ENCODE measurements around the gene ZBTB4. TPM values are rescaled to one million over a fixed set of nuclear protein-coding genes. Genes with fewer than 3 reads are reported as not detected.

Gene ZBTB4
- total RNA-seq, 6 donors from 2014 or later, result 54.4 to 90.1 (median 74.2) TPM

DNA sequence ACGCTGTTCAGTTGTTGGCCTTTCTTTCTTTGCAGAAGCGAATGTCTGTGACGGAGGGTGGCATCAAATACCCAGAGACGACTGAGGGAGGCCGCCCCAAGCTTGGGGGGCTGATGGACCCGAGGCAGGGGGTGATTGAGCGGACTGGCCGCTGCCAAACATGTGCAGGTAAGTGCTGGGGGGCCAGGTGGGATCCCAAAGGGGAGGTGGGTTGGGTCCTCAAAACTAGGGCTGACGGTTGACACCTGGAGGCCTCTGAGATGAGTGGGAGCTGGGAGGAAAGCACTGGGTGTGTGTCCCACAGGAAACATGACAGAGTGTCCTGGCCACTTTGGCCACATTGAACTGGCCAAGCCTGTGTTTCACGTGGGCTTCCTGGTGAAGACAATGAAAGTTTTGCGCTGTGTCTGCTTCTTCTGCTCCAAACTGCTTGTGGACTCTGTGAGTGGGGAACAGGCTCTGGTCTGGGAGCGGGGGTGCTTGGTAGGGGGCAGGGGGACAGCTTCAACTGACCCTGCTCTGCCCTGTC, 16.5 kb upstream of the ZBTB4 start:
- Histone ChIP-seq H3K27ac (peak overlapping the region in 3 of 4 donors; percentile 11 to 58 (median 21)), H3K36me3 (peaks cover 39 to 57% (median 54%) of the 10 kb centered on the region in 4 donors), H3K27me3 (no peaks in the 10 kb centered on the region), H3K4me3 (no peak overlapping the region), H3K4me1 (peaks cover 0 to 39% (median 11%) of the 10 kb centered on the region in 4 donors), H3K9me3 (no peaks in the 10 kb centered on the region)
- no peak for DNase-seq
- TF ChIP-seq EP300 (IDR thresholded peaks at IDR 0.05), result no peak
- no peak for TF ChIP-seq POLR2AphosphoS5 (IDR thresholded peaks at IDR 0.05)
- no peak for TF ChIP-seq POLR2A (IDR thresholded peaks at IDR 0.05)
- TF ChIP-seq, protein P1, sequence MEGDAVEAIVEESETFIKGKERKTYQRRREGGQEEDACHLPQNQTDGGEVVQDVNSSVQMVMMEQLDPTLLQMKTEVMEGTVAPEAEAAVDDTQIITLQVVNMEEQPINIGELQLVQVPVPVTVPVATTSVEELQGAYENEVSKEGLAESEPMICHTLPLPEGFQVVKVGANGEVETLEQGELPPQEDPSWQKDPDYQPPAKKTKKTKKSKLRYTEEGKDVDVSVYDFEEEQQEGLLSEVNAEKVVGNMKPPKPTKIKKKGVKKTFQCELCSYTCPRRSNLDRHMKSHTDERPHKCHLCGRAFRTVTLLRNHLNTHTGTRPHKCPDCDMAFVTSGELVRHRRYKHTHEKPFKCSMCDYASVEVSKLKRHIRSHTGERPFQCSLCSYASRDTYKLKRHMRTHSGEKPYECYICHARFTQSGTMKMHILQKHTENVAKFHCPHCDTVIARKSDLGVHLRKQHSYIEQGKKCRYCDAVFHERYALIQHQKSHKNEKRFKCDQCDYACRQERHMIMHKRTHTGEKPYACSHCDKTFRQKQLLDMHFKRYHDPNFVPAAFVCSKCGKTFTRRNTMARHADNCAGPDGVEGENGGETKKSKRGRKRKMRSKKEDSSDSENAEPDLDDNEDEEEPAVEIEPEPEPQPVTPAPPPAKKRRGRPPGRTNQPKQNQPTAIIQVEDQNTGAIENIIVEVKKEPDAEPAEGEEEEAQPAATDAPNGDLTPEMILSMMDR (IDR thresholded peaks at IDR 0.05), result no peak
- ATAC-seq (ENCODE audit: low FRiP score in 2 of 2), result no peak
- 88 to 92% methylated on average over 11 to 12 of the region's 12 CpGs for WGBS, 2 donors

DNA sequence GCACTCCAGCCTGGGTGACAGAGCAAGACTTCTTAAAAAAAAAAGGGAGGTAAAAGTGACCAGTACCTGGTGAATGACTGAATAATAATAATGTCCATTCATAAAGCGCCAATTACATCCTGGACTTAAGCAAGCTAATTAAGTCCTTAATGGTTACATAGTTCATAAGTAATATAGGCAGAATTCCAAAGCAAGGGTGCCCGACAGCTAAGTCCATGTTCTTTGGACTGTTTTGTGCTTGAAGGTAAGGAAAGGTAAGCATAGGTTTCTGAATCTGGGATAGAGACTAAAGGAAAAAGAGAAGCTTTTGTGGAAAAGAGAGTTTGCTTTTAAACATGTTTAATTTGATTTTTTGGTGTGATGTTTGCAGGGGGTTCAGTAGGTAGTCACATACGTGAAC, 14.5 kb upstream of the ZBTB4 start:
- peaks cover 22 to 36% (median 35%) of the 10 kb centered on the region in 4 donors for H3K36me3 ChIP-seq
- TF ChIP-seq POLR2A (IDR thresholded peaks at IDR 0.05), result no peak
- TF ChIP-seq EP300 (IDR thresholded peaks at IDR 0.05), result no peak
- no peak for TF ChIP-seq POLR2AphosphoS5 (IDR thresholded peaks at IDR 0.05)
- 94 to 97% methylated on average over 3 of the region's 3 CpGs for WGBS, 2 donors
- H3K4me1 ChIP-seq, result peaks cover 4 to 58% (median 15%) of the 10 kb centered on the region in 4 donors
- ATAC-seq (ENCODE audit: low FRiP score in 2 of 2) (no peak), DNase-seq (no peak)
- no peak overlapping the region for H3K4me3 ChIP-seq
- no peak overlapping the region for H3K27ac ChIP-seq
- H3K9me3 ChIP-seq, result no peaks in the 10 kb centered on the region
- no peaks in the 10 kb centered on the region for H3K27me3 ChIP-seq

DNA sequence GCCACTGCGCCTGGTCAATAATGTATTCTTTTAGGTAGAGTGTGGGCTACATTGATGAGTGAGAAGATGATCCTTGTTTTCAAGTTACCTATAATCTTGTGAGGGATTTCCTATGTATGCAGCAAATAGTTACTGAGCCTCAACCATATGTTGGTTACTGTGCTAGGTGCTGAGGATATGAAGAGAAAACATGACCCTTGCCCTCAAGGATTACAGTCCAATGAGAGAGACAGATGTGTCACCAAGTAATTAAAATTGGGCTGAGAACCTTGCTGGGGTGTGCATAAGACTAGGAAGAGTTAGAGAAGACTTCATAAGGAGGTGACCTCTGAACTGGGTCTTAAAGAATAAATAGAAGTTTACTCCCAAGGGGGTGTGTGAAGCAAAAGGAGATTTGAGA, 12.2 kb upstream of the ZBTB4 start:
- Histone ChIP-seq H3K4me3 (no peak overlapping the region), H3K4me1 (peaks cover 18 to 68% (median 28%) of the 10 kb centered on the region in 4 donors), H3K27me3 (no peaks in the 10 kb centered on the region), H3K36me3 (peaks cover 4 to 13% (median 11%) of the 10 kb centered on the region in 4 donors), H3K27ac (no peak overlapping the region), H3K9me3 (no peaks in the 10 kb centered on the region)
- no peak for TF ChIP-seq POLR2A (IDR thresholded peaks at IDR 0.05)
- TF ChIP-seq POLR2AphosphoS5 (IDR thresholded peaks at IDR 0.05), result no peak
- ATAC-seq (ENCODE audit: low FRiP score in 2 of 2) (no peak), DNase-seq (no peak)
- WGBS, 2 donors, result 100% methylated on average over 1 of the region's 1 CpG

DNA sequence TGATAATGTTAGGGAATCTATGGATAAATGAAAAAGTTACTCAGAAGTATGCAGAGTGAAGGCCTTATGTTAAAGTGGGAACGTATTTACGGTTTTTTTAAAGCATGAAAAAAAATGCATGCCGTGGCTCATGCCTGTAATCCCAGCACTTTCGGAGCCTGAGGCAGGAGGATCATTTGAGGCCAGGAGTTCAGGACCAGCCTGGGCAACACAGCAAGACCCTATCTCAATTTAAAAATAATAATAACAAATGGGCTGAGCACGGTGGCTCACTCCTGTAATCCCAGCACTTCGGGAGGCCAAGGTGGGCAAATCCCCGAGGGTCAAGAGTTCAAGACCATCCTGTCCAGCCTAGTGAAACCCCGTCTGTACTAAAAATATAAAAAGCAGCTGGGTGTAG, 10.7 kb upstream of the ZBTB4 start:
- WGBS, 2 donors, result 73 to 80% methylated on average over 8 of the region's 8 CpGs
- H3K4me3 ChIP-seq, result no peak overlapping the region
- TF ChIP-seq EP300 (IDR thresholded peaks at IDR 0.05) (no peak), POLR2A (IDR thresholded peaks at IDR 0.05) (no peak), POLR2AphosphoS5 (IDR thresholded peaks at IDR 0.05) (no peak)
- TF ChIP-seq, protein P1 (IDR thresholded peaks at IDR 0.05), result no peak

DNA sequence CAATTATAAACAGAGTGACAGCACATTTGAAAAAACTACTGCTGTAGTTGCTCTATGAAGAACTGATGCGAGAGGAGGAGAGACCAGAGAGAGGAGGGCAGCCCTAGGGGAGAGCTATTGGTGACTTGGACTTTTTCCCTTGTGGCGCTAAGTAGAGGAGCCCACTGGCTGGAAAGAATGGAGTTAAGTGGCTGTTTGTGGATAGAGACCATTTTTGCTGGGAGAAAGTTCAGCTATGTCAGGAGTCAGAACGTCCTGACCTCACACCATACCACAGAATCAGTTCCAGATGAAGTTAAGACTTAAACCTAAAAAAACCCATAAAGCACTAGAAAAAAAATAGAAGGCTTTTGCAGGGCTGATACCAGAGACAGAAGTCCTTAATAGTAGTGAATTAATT, 6.8 kb upstream of the ZBTB4 start:
- Histone ChIP-seq H3K4me3 (peak overlapping the region in 3 of 4 donors; percentile 55 to 68 (median 59)), H3K27ac (peak overlapping the region in 1 of 4 donors; percentile 98), H3K27me3 (no peaks in the 10 kb centered on the region), H3K36me3 (no peaks in the 10 kb centered on the region), H3K9me3 (no peaks in the 10 kb centered on the region), H3K4me1 (peaks cover 38 to 69% (median 41%) of the 10 kb centered on the region in 4 donors)
- 36 to 47% methylated on average over 3 of the region's 3 CpGs for WGBS, 2 donors
- no peak for ATAC-seq (ENCODE audit: low FRiP score in 2 of 2)
- no peak for DNase-seq
- no peak for TF ChIP-seq POLR2AphosphoS5 (IDR thresholded peaks at IDR 0.05)
- no peak for TF ChIP-seq EP300 (IDR thresholded peaks at IDR 0.05)
- TF ChIP-seq, protein P1 (IDR thresholded peaks at IDR 0.05), result no peak
- TF ChIP-seq POLR2A (IDR thresholded peaks at IDR 0.05), result no peak

More for the DNA sequence above, 10.7 kb upstream of the ZBTB4 start:
- peaks cover 0 to 3% (median under 1%) of the 10 kb centered on the region in 4 donors for H3K36me3 ChIP-seq
- no peaks in the 10 kb centered on the region for H3K27me3 ChIP-seq
- DNase-seq (no peak), ATAC-seq (ENCODE audit: low FRiP score in 2 of 2) (no peak)
- no peaks in the 10 kb centered on the region for H3K9me3 ChIP-seq
- peaks cover 32 to 73% (median 36%) of the 10 kb centered on the region in 4 donors for H3K4me1 ChIP-seq
- no peak overlapping the region for H3K27ac ChIP-seq

DNA sequence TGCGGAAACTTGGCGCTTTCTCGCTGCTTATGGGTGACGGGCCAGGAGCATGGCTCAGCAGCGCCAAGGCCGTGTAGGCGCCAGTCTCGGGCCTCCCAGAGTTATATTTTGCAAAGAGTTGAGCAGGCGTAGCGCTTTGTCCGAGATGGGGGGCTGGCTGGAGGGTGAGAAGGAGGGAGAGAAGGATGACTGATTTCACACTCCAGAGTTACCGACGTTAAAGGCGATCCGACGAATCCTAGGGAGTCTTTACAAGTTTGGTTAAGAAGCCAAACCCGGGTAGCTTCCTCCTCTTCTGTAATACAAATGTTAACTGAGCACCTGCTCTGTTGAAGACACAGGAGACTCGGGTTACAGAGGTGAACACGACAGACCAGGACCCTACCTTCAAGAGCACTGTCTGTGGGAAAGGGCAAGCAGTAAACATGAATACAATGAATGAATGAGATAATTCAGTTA, 5.5 kb upstream of the ZBTB4 start:
- TF ChIP-seq, protein P1 (IDR thresholded peaks at IDR 0.05), result peak in 3 of 6 experiments; percentile 18 to 33 (median 27)
- TF ChIP-seq EP300 (IDR thresholded peaks at IDR 0.05), result no peak
- Histone ChIP-seq H3K27ac (peak overlapping the region; percentile 98 to 100 (median 99)), H3K4me1 (peaks cover 41 to 60% (median 45%) of the 10 kb centered on the region in 4 donors), H3K36me3 (no peaks in the 10 kb centered on the region), H3K4me3 (peak overlapping the region; percentile 42 to 68 (median 57)), H3K9me3 (no peaks in the 10 kb centered on the region), H3K27me3 (no peaks in the 10 kb centered on the region)
- WGBS, 2 donors, result 0 to 1% methylated on average over 8 to 17 of the region's 19 CpGs
- ATAC-seq (ENCODE audit: low FRiP score in 2 of 2) (no peak), DNase-seq (no peak)
